ENCODE data around the gene CELSR1.
A peak's percentile ranks its signal among the peaks of the same experiment; 100 is the strongest.

The CELSR1 gene

DNA sequence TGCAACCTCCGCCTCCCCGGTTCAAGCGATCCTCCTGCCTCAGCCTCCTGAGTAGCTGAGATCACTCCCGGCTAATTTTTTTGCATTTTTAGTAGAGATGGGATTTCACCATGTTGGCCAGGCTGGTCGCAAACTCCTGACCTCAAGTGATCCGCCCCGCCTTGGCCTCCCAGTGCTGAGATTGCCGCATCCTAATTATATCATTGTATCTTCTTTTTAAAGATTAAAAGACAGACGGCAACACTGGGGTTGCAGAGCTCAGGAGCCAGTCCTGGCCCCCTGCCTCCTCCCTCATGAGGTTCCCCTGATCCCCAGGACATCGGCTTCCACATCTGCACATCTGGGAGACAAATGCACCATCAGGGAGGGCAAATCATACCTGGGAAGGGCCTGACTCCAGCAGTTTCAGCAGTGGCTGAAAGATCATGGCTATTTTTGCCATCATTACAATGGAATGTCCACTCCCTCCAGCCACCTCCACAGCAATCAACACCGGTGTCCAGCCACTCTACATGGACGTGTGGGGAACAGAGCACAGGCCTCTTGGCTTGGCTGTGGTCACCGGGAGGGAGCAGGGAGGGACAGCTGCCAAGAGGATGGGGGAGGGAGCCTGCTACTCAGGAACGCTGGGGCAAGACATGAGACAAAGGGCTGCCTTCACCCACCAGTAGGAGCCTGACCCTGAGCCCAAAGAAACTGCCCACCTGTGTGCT lies 9.2 kb upstream of the CELSR1 start:
- TF ChIP-seq, protein P1, sequence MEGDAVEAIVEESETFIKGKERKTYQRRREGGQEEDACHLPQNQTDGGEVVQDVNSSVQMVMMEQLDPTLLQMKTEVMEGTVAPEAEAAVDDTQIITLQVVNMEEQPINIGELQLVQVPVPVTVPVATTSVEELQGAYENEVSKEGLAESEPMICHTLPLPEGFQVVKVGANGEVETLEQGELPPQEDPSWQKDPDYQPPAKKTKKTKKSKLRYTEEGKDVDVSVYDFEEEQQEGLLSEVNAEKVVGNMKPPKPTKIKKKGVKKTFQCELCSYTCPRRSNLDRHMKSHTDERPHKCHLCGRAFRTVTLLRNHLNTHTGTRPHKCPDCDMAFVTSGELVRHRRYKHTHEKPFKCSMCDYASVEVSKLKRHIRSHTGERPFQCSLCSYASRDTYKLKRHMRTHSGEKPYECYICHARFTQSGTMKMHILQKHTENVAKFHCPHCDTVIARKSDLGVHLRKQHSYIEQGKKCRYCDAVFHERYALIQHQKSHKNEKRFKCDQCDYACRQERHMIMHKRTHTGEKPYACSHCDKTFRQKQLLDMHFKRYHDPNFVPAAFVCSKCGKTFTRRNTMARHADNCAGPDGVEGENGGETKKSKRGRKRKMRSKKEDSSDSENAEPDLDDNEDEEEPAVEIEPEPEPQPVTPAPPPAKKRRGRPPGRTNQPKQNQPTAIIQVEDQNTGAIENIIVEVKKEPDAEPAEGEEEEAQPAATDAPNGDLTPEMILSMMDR (IDR thresholded peaks at IDR 0.05; ENCODE audit: borderline replicate concordance, control extremely low read depth, extremely low read depth, insufficient read depth, missing control alignments), result no peak
- DNase-seq (ENCODE audit: low spot score), result no peak
- in situ Hi-C loops (cut with MboI; ENCODE audit: low sequenced_read_pairs, unreplicated experiment), result no loop called here

DNA sequence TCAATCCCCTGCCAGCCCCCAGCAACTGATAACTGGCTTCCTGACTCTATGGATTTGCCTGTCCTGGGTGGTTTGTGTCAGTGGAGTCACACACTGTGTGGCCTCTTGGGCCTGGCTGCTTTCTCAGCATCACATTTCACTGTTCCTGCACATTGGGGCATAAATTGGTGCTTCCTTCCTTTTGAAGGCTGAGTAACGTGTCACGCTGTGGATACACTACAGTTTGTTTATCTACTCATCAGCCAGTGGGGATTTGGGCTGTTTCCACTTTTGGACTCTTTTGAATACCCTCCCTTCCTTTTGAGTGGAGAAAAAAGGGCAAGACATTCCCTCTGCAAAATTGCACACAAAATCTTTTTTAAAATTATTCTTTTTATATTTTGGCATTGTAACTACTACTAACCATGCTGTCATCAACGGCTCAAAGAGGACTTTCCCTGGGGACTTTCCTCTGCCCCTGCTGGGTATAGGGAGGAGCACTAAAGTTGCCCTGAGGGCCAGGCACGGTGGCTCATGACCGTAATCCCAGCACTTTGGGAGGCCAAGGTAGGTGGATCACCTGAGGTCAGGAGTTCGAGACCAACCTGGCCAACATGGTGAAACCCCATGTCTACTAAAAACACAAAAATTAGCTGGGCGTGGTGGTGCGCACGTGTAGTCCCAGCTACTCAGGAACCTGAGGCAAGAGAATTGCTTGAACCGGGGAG lies 7.8 kb upstream of the CELSR1 start:
- in situ Hi-C loops (cut with MboI; ENCODE audit: low sequenced_read_pairs, unreplicated experiment), result no loop called here
- no peak for DNase-seq (ENCODE audit: low spot score)

DNA sequence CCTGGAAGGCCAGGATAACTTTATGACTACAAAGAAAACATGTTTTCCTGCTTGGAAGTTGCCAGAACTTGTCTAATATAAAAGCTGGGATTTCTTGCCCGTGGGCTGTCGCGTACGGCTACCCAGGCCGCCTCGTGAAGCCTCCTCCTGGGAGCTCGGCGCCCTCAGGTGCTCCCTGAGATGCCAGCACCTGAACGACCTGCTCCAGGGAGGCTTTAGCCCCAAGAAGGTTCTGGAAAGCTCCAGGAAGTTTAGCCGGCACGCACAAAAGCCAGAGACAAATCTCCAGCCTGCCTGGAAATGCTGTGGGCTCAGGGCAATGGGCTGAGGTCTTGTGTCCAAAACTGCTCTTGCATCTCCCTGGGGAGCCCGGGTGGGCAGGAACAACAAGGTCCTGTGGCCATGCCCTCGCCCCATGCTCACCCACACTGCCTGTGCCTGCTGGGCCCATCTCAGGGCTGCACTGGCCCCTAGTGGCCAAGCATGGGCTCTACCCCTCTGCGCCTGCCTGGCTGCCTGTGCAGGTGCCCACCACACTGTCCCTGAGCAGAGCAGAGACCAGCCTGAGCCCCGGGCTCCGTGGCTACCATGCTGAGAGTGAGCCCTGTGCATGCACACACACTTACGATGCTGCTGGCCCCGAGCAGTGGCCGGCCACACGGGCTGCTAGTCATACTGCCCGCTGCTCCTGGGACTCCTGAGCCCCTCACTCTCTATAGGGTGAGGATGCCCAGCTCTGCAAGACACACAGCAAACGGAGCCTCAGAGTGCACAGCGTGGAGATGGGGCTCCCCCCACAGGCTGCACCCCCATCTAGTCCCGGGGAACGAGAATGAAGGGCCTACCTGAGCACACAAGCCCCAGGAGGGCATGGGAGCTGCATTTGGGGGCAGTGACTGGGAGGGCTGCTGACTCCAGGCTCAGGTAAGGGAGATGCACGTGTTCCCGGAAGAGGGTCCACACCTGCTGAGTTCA lies 4.9 kb upstream of the CELSR1 start:
- in situ Hi-C loops (cut with MboI; ENCODE audit: low sequenced_read_pairs, unreplicated experiment), result loop anchor here (5.0 kb wide), 1 partner anchor 185 kb away; no protein-coding TSS in a partner anchor
- peak; percentile 95 for DNase-seq (ENCODE audit: low spot score)
- TF ChIP-seq, protein P1 (IDR thresholded peaks at IDR 0.05; ENCODE audit: borderline replicate concordance, control extremely low read depth, extremely low read depth, insufficient read depth, missing control alignments), result peak; percentile 97

More for the DNA sequence above, 7.8 kb upstream of the CELSR1 start:
- TF ChIP-seq, protein P1 (IDR thresholded peaks at IDR 0.05; ENCODE audit: borderline replicate concordance, control extremely low read depth, extremely low read depth, insufficient read depth, missing control alignments), result no peak

DNA sequence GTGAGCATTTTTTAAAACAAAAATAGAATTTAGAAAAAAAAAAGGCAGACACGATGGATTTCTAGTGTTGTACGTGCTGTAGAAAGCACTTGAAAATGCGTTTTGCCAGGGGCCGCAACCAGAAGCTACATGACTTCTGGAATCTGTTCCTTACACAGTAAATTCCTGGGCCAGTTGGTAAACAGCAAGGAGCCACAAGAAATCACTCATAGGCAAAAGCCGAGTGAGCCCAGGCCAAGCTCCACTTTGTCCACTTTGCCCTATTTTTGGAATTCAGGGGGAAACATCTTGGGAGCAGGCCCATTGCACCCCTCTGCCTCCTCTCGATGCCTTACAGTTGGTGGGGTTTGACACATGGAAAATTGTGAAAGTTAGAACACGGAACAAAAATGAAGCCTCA lies 4.1 kb upstream of the CELSR1 start:
- no peak for DNase-seq (ENCODE audit: low spot score)
- in situ Hi-C loops (cut with MboI; ENCODE audit: low sequenced_read_pairs, unreplicated experiment), result loop anchor here (5.0 kb wide), 1 partner anchor 184 kb away; no protein-coding TSS in a partner anchor
- TF ChIP-seq, protein P1 (IDR thresholded peaks at IDR 0.05; ENCODE audit: borderline replicate concordance, control extremely low read depth, extremely low read depth, insufficient read depth, missing control alignments), result no peak

DNA sequence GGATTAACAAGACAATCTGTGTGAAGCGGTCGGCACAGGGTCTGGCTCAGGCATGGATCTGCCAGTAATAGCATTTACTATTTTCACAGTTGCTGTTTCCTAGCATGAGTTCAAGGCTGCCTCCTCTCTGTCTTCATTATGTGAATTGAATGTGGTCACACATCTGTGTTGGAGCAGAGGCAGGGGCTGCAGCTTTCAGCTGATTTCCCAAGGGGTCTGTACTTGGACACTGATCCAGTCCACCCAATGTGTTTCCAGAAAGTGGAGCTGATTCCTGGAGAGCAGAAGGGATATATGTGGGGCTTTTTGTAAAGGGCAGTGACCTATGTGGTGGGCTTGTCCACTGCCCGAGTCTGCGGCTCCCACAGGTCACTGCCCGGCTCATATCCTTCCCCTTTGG lies 3.5 kb upstream of the CELSR1 start:
- in situ Hi-C loops (cut with MboI; ENCODE audit: low sequenced_read_pairs, unreplicated experiment), result loop anchor here (5.0 kb wide), 1 partner anchor 184 kb away; no protein-coding TSS in a partner anchor
- TF ChIP-seq, protein P1 (IDR thresholded peaks at IDR 0.05; ENCODE audit: borderline replicate concordance, control extremely low read depth, extremely low read depth, insufficient read depth, missing control alignments), result no peak

DNA sequence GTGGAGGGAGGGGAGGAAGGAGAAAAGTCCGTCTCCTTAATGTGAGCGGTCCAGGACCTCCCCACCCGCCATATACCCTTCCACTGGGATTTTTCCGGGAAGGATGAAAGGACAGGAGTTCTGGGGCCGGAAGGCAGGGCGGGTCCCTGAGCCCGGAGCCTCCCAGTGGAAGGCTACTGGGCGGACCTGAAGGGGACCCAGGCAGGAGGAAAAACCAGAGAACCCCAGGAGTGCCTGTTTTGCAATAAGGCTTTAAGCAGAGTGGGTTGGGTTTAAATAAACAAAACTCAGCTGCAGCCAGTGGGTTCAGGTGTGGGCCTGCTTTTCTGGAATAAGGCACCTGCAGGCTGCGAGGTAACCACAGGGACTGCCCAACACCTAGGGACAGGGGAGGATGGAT lies 1.7 kb upstream of the CELSR1 start:
- TF ChIP-seq, protein P1 (IDR thresholded peaks at IDR 0.05; ENCODE audit: borderline replicate concordance, control extremely low read depth, extremely low read depth, insufficient read depth, missing control alignments), result no peak
- no peak for DNase-seq (ENCODE audit: low spot score)
- in situ Hi-C loops (cut with MboI; ENCODE audit: low sequenced_read_pairs, unreplicated experiment), result no loop called here

More for the DNA sequence above, 3.5 kb upstream of the CELSR1 start:
- no peak for DNase-seq (ENCODE audit: low spot score)
